GM19463 (cell line): ENCODE data around the gene NWD2.

ENCODE experiments used
- ATAC-seq: cut with Tn5 transposase; IDR thresholded peaks from one replicate; pipeline ENCODE4 v1.9.1; 2021; ENCODE audit warnings: mild to moderate bottlenecking, moderate library complexity; ENCODE audit not compliant: unreplicated experiment

Gene NWD2

GRCh38 chr4:37279121-37279520 lies 34.6 kb downstream of the NWD2 start:
- ATAC-seq, result no peak

DNA sequence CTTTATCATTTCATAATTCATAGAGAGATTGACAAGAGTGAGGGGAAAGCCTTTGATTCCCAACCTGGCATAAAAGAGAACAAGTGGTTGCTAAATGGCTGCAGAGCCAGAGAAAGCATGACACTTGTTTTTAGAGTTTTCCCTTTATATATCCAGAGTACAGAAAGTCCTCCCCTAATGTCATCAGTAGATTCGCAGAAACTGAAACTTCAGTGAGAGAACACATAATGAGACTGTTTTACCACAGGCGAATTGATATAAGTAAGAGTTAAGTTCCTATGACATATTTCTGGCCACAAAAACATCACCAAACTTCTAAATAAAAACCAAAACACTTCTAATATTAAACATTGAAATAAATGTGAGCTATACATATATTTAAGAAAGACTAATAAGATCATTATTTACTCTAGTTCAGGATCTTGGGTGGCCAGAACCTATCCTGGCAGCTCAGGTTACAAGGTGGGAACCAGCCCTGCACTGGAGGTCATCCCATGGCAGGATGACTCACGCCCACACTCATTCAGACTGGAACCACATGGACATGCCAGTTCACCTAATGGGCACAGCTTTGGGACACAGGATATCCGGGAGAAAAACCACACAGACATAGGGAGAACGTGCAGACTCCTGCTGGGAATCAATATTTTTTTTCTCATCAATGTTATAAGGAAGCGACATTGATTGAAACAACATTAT lies 35.5 kb downstream of the NWD2 start:
- no peak for ATAC-seq

GRCh38 chr4:37299468-37299867 lies 54.9 kb downstream of the NWD2 start:
- no peak for ATAC-seq

GRCh38 chr4:37304612-37305011 lies 60.1 kb downstream of the NWD2 start:
- ATAC-seq, result no peak

GRCh38 chr4:37305984-37306383 lies 61.4 kb downstream of the NWD2 start:
- no peak for ATAC-seq

DNA sequence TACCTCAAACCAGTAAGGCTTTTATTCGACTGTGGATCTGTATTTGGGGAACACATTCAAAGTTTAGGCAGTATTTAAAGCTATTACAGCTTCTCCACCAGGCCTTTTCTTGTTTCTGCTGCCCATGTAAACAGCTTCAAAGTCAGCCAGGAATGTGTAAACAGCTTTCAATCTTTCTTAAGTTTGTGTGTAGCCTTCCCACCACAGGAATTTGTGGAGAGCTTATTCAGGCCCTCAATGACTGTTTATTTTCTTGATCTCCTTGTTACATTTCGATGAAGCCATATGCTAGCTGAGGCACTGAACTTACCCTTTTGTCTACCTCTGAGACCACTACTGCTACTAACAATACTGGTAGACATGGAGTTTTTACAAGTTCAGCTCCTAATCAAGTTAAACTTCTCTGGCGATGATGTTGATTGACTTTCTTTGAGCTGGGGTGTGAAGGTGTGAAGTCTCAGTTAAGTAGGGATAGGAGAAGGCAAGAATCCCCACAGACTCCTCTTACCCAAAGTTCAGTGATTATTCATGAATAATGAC lies 72.6 kb downstream of the NWD2 start:
- ATAC-seq, result no peak

DNA sequence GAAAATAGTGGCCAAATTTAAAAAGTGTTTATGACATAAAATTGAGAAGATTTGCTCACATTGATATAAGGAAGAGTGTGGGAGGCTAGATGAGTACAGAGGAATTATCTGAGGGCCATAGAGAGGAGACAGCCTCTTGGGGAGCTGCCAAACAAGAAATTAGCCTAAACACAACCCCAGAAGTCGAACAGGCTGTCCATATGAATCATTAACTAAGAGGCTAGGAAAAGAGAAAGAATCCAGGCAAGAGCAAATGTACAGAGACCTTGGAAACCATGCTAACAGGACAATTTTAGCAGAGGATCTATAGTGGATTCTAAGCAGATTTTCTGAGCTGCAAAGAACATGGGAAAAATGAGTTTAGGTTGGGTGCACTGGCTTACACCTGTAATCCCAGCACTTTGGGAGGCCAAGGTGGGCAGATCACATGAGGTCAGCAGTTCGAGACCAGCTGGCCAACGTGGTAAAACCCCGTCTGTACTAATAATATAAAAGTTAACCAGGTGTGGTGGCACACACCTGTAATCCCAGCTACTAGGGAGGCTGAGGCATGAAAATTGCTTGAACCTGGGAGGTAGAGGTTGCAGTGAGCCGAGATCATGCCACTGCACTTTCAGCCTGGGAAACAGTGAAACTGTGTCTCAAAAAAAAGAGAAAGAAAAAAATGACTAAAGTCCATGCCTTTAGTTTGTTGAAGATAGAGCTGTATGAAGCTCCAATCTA lies 76.1 kb downstream of the NWD2 start:
- no peak for ATAC-seq

GRCh38 chr4:37322122-37322521 lies 77.6 kb downstream of the NWD2 start:
- no peak for ATAC-seq

DNA sequence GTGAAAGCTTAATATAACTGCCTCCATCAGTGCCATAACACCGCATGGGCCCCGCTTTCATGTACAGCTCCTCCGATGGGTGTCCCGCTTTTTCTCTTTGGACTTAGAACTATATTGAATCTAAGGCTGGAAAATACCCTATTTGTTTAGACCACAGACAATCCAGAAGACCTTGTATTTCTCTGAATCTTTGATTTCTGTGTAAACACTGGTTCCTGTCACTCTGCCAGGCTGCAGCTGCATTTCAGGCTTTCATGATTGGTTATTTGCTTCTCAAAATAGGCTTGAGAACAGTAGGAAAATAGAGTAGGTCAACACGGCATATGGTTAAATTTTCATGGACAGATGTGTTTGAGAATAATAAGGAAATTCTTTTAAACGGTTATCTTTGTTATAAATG lies 80.0 kb downstream of the NWD2 start:
- no peak for ATAC-seq

GRCh38 chr4:37326852-37327251 lies 82.3 kb downstream of the NWD2 start:
- no peak for ATAC-seq

- ATAC-seq, result no peak
Measured at GRCh38 chr4:37338972-37339371, 94.4 kb downstream of the NWD2 start.

DNA sequence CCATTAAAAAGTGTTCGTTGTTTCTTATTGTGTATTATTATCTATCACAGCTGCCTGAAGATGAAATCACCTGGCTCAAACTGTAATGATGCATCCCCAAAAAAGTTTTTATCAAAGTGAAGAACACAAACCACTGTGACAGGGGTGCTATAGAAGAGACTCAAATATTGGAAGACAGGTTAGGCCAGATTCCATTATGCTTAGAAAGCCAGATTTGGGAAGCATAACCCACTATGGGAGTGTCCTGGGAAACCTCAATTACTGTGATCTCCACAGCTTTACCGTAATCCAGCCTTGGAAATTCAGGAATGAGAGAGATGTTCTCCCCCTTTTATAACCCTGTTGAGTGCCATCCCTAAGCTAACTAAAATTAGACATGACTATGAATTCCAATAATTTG lies 114.2 kb downstream of the NWD2 start:
- no peak for ATAC-seq

DNA sequence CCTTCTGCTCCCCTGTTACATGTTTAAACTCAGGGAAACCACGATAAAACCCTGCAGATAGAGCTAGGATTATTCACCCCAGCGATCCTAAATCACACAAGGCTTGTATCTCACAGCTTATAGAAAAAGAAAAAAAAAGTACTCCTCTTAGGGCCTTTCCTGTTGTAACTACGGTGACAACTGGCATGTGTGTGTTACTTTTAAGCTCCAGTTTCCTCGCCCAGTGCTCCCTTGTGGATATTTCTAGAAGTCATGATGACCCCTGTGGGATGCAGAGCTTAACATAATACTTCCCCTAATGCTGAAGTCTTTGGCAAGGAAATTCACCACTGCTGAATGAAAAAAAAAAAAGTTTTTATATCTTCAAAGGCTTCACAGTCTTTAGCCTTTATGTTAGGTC lies 114.7 kb downstream of the NWD2 start:
- no peak for ATAC-seq

- ATAC-seq, result no peak
Measured at GRCh38 chr4:37365888-37366287, 121.3 kb downstream of the NWD2 start.

GRCh38 chr4:37367901-37368300 lies 123.4 kb downstream of the NWD2 start:
- ATAC-seq, result no peak

DNA sequence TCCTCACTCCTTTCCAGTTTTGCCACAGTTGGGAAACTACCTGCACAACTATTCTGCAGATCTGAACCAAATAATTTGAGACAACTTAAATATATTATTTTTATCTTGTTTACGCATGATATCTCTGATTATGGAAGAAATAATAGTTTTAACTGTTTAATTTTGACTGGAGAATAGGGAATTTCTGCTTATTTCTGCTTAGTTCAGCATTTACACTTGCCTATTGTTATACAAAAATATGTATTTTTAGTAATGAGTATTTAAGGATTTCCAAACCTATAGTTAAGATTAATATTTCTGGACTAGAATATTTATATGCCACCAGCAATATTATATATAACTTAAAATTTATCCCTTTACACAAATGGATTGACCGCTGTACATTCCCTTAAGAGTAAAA lies 125.5 kb downstream of the NWD2 start:
- no peak for ATAC-seq

GRCh38 chr4:37381040-37381668 lies 136.6 kb downstream of the NWD2 start:
- ATAC-seq, result no peak

GRCh38 chr4:37383579-37384229 lies 139.2 kb downstream of the NWD2 start:
- no peak for ATAC-seq

DNA sequence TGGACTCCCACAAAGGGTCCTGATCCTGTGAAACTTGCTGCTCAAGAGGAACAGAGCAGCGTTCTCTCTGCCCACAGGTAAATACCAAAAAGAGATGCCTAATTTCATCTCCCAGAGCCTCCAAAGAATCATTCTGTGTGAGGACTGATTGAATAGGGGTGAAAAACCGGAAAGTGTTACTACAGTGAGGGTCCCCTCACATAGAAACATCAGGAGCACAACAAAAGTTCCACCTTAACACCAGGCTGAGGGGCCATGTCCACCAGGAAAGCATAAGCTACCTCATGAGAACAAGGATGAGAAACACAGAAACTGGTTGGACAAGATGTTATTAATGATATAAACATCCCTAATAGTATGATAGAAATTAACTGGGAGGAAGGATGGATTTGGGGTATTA lies 140.9 kb downstream of the NWD2 start:
- no peak for ATAC-seq

GRCh38 chr4:37388681-37389365 lies 144.3 kb downstream of the NWD2 start:
- ATAC-seq, result no peak

- ATAC-seq, result no peak
Measured at GRCh38 chr4:37389366-37389765, 144.8 kb downstream of the NWD2 start.
